Glutamatergic neuron (in vitro differentiated cells): ENCODE data around the gene LMNB1. TPM values are rescaled to one million over a fixed set of nuclear protein-coding genes. Genes with fewer than 3 reads are reported as not detected.

Experiments used
- DNase-seq: peaks from one replicate; pipeline ENCODE4 v3.0.0; 2022
- H3K27ac Mint-ChIP-seq: one replicate; pipeline ENCODE4 v1.8.0; 2020; ENCODE audit warnings: mild to moderate bottlenecking, mixed read lengths, inconsistent platforms; ENCODE audit not compliant: unreplicated experiment
- H3K27me3 Mint-ChIP-seq: one replicate; pipeline ENCODE4 v1.8.0; 2020; ENCODE audit warnings: mild to moderate bottlenecking, moderate library complexity, mixed read lengths, inconsistent platforms; ENCODE audit not compliant: unreplicated experiment
- H3K36me3 Mint-ChIP-seq: one replicate; pipeline ENCODE4 v1.8.0; 2020; ENCODE audit warnings: mild to moderate bottlenecking, mixed read lengths, inconsistent platforms; ENCODE audit not compliant: unreplicated experiment
- H3K4me1 Mint-ChIP-seq: one replicate; pipeline ENCODE4 v1.8.0; 2020; ENCODE audit warnings: mild to moderate bottlenecking, low read depth, mixed read lengths, inconsistent platforms; ENCODE audit not compliant: unreplicated experiment
- H3K4me3 Mint-ChIP-seq: one replicate; pipeline ENCODE4 v1.8.0; 2020; ENCODE audit warnings: mild to moderate bottlenecking, mixed read lengths, inconsistent platforms; ENCODE audit not compliant: unreplicated experiment
- H3K9me3 Mint-ChIP-seq: one replicate; pipeline ENCODE4 v1.8.0; 2020; ENCODE audit warnings: mild to moderate bottlenecking, moderate library complexity, mixed read lengths, inconsistent platforms; ENCODE audit not compliant: unreplicated experiment
- total RNA-seq: library from RNA; stranded (reverse); fragmentation: NEBNext Ultra II Directional; extraction: Animal tissue kit (Norgen Biotek cat#: 25700); gene quantifications from one replicate; pipeline ENCODE4 v1.2.1, GENCODE V29; 2021; ENCODE audit not compliant: unreplicated experiment
- TF ChIP-seq, protein P1 (sequence below): fragments of 200-600 bp; sonication (generic); IDR thresholded peaks from one replicate; pipeline ENCODE4 v1.5.0; 2021; ENCODE audit not compliant: partially characterized antibody, unreplicated experiment

The LMNB1 gene
- total RNA-seq, 1 donor from 2014 or later: 94.3 TPM

DNA sequence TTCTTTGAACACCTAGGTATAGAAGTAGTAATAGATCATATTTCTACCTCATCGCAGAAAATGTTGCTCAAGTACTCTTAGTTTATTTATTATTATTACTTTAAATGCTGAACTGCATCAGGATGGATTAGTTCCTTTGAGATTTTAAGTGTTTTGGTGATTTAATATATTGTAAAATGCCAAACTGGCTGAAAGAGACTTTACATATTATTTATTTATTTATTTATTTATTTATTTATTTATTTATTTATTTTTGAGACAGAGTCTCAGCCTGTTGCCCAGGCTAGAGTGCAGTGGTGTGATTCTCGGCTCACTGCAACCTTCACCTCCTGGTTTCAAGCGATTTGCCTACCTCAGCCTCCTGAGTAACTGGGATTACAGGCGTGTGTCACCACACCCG lies 42.3 kb downstream of the LMNB1 start:
- no peak for DNase-seq
- H3K4me3 Mint-ChIP-seq: no peak overlapping the region
- no peak overlapping the region for H3K27ac Mint-ChIP-seq
- H3K4me1 Mint-ChIP-seq: peaks cover 3% of the 10 kb centered on the region
- peaks cover 2% of the 10 kb centered on the region for H3K9me3 Mint-ChIP-seq
- TF ChIP-seq, protein P1, sequence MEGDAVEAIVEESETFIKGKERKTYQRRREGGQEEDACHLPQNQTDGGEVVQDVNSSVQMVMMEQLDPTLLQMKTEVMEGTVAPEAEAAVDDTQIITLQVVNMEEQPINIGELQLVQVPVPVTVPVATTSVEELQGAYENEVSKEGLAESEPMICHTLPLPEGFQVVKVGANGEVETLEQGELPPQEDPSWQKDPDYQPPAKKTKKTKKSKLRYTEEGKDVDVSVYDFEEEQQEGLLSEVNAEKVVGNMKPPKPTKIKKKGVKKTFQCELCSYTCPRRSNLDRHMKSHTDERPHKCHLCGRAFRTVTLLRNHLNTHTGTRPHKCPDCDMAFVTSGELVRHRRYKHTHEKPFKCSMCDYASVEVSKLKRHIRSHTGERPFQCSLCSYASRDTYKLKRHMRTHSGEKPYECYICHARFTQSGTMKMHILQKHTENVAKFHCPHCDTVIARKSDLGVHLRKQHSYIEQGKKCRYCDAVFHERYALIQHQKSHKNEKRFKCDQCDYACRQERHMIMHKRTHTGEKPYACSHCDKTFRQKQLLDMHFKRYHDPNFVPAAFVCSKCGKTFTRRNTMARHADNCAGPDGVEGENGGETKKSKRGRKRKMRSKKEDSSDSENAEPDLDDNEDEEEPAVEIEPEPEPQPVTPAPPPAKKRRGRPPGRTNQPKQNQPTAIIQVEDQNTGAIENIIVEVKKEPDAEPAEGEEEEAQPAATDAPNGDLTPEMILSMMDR: no peak
- H3K27me3 Mint-ChIP-seq: no peaks in the 10 kb centered on the region
- H3K36me3 Mint-ChIP-seq: no peaks in the 10 kb centered on the region

DNA sequence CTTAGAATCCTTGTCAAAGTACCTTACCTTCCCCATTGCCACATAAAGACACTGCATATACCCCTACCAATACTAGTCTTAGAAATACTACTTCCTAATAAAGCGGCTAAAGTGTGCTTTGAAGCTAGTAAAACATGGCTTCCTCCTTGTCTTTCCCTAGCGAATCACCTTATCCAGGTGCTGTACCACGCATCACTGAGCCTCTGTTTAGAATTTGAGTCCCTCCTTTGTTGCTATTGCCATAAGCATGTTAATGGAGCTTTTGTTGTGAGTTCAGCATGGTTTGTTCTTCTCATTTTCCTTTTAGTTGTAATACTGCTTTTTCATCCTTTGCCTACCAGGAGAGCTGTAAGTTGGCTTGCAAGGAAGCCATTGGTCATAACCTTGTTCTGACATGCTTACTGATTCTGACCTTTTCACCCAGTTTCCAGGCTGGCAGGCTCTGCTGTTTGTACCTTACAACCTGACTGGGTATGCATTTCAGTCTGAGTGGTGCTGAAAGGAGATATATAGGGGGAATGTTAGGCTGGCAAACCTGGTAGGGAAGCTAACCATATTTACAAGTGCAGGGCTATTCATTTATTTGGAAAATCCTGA lies 49.8 kb downstream of the LMNB1 start:
- TF ChIP-seq, protein P1: no peak
- peaks cover 3% of the 10 kb centered on the region for H3K9me3 Mint-ChIP-seq
- H3K27ac Mint-ChIP-seq: no peak overlapping the region
- H3K4me3 Mint-ChIP-seq: no peak overlapping the region
- DNase-seq: no peak
- peaks cover 5% of the 10 kb centered on the region for H3K36me3 Mint-ChIP-seq
- H3K27me3 Mint-ChIP-seq: peaks cover 2% of the 10 kb centered on the region
- peaks cover 2% of the 10 kb centered on the region for H3K4me1 Mint-ChIP-seq

DNA sequence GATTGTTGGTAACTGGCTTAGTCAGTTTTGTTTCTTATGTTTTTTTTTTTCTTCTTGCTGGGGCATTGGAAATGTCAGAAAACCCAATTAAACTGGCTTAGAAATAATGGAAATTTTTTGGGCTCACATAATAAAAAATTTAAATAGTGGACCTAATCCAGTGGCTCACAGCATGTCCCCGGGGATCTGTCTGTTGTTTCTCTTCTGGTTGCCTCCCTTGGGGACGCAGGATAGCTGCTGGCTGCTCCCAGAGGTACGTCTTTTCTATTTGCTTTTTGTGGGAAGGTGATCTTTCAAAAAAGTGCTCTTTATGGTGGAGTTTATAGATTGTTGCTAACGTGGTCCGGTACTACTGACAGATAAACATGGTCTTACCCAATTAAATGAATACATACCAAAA lies 52.2 kb downstream of the LMNB1 start:
- no peak for DNase-seq
- peaks cover 2% of the 10 kb centered on the region for H3K4me1 Mint-ChIP-seq
- no peak overlapping the region for H3K27ac Mint-ChIP-seq
- peaks cover 5% of the 10 kb centered on the region for H3K36me3 Mint-ChIP-seq
- peaks cover 2% of the 10 kb centered on the region for H3K27me3 Mint-ChIP-seq
- TF ChIP-seq, protein P1: no peak
- no peak overlapping the region for H3K4me3 Mint-ChIP-seq
- H3K9me3 Mint-ChIP-seq: peaks cover 2% of the 10 kb centered on the region

DNA sequence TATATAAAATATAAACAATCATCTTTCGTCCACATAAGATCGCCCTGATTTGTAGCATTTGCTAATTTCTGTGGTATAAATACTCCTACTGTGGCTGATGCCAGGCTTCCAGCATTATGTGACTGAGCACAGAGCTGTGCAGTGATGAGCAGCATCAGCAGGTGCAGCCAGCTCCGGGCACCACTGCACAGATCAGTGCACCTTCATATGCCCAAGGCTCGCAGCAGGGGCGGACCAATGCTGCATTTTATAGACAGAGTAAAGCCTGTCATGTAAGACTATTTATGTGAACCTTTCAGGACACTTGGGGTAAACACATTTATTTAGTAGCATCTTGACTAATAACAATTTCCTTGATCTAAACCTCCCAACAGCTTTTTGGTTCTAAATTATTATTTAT lies 53.1 kb downstream of the LMNB1 start:
- Mint-ChIP-seq H3K4me1 (peaks cover 2% of the 10 kb centered on the region), H3K36me3 (peaks cover 5% of the 10 kb centered on the region), H3K27me3 (peaks cover 2% of the 10 kb centered on the region), H3K9me3 (peaks cover 2% of the 10 kb centered on the region), H3K27ac (no peak overlapping the region), H3K4me3 (no peak overlapping the region)
- no peak for DNase-seq
- TF ChIP-seq, protein P1: no peak

DNA sequence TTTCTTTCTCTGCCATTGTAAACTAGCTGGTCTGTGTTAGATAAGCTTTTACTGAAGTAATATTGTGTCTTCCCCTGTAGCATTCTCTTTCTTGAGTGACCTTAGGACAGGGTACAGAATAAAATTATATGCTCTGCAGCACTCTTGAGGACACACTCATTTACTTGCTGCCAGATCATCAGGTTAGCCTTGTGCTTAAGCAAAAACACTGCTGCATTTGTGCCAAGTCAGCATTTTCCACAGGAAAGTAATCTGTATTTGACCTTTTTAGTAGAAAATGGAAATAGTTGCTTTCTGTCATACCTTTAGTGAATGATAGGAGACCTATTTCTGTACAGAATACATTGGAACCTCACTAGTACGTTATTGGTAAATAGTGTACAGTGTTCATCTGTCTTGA lies 54.2 kb downstream of the LMNB1 start:
- no peak overlapping the region for H3K27ac Mint-ChIP-seq
- H3K36me3 Mint-ChIP-seq: peaks cover 5% of the 10 kb centered on the region
- peaks cover 2% of the 10 kb centered on the region for H3K9me3 Mint-ChIP-seq
- no peak overlapping the region for H3K4me3 Mint-ChIP-seq
- TF ChIP-seq, protein P1: no peak
- peaks cover 2% of the 10 kb centered on the region for H3K4me1 Mint-ChIP-seq
- DNase-seq: no peak
- H3K27me3 Mint-ChIP-seq: peaks cover 2% of the 10 kb centered on the region
